Esophagus squamous epithelium (tissue), 5 donors: ENCODE measurements around the gene FBLIM1. TPM values are rescaled to one million over a fixed set of nuclear protein-coding genes. Genes with fewer than 3 reads are reported as not detected.
"Not testable (repeated sequence)": the region's sequence is repeated elsewhere in the genome, so short reads cannot be mapped to it uniquely, and the experiment has no call there.

Source experiments
- DNase-seq: peaks from one replicate; lab custom pipeline; 2025; lab: John Stamatoyannopoulos, UW
- H3K27ac ChIP-seq, 4 donors: fragments of 200-600 bp; sonication (generic); one replicate each; pipeline ENCODE4 v1.5.1; 2016 to 2019; ENCODE audit warnings: mild to moderate bottlenecking in 1 of 4
- H3K27me3 ChIP-seq, 4 donors: fragments of 200-600 bp; sonication (generic); 1 replicate in 3 of 4; 2 replicates in 1 of 4; pipeline versions ENCODE4 v1.5.1 to v1.6.0; 2017 to 2021; ENCODE audit warnings: antibody characterized with exemption in 1 of 4
- H3K36me3 ChIP-seq, 3 donors: fragments of 200-600 bp; sonication (generic); one replicate each; pipeline ENCODE4 v1.5.1; 2016 to 2019
- H3K4me1 ChIP-seq, 3 donors: fragments of 200-600 bp; sonication (generic); one replicate each; pipeline ENCODE4 v1.5.1; 2017 to 2019
- H3K4me3 ChIP-seq, 4 donors: fragments of 200-600 bp; sonication (generic); 1 replicate in 3 of 4; 2 replicates in 1 of 4; pipeline ENCODE4 v1.5.1; 2016 to 2019; ENCODE audit warnings: mild to moderate bottlenecking in 2 of 4, moderate library complexity in 1 of 4
- H3K9me3 ChIP-seq, 3 donors: fragments of 200-600 bp; sonication (generic); one replicate each; pipeline ENCODE4 v1.5.1; 2016 to 2019
- CTCF ChIP-seq, 6 experiments: fragments of 450-650 bp in 4 of 6; fragments of 200-600 bp in 2 of 6; sonication (generic) in 2 of 6; IDR thresholded peaks; one replicate each; pipeline ENCODE4 v1.5.1; 2016 to 2019; ENCODE audit warnings: antibody characterized with exemption in 6 of 6, mild to moderate bottlenecking in 4 of 6, moderate library complexity in 4 of 6
- POLR2A ChIP-seq, 4 donors: fragments of 450-650 bp; IDR thresholded peaks; one replicate each; pipeline ENCODE4 v1.6.1; 2017; ENCODE audit warnings: antibody characterized with exemption in 4 of 4, mild to moderate bottlenecking in 4 of 4, moderate library complexity in 3 of 4
- WGBS, 2 donors: methylation state at CpG; one replicate each; pipeline ENCODE4 v1.1.5; 2018; 5-methylcytosine and 5-hydroxymethylcytosine counted together
- intact Hi-C: fragments of 100-400 bp; cut with DNase I; formaldehyde crosslinking; loops from one replicate; pipeline ENCODE4 v1.15.0; 2022
- total RNA-seq, 4 donors: library from RNA; depleted of rRNA; stranded (reverse); fragments of >200 nt; gene quantifications; one replicate each; pipeline ENCODE4 v1.1.0, GENCODE V29; 2016
- donor health status: DM: yes; HTN: yes; CAD: no.

FBLIM1 gene
- total RNA-seq, 4 donors from 2014 or later: 28.2 to 46.0 (median 29.4) TPM

GRCh38 chr1:15810073-15810472, 51.5 kb downstream of the FBLIM1 start:
- peaks cover 0 to 8% (median 0%) of the 10 kb centered on the region in 3 donors for H3K4me1 ChIP-seq
- H3K9me3 ChIP-seq: no peaks in the 10 kb centered on the region
- no peak for TF ChIP-seq POLR2A (IDR thresholded peaks at IDR 0.05)
- TF ChIP-seq CTCF (IDR thresholded peaks at IDR 0.05): no peak
- H3K36me3 ChIP-seq: no peaks in the 10 kb centered on the region
- DNase-seq: no peak
- intact Hi-C loops: loop anchor here (10.0 kb wide), 1 partner anchor 185 kb away; no protein-coding TSS in a partner anchor
- peak overlapping the region in 1 of 4 donors; percentile 30 for H3K27ac ChIP-seq
- H3K27me3 ChIP-seq: no peaks in the 10 kb centered on the region
- WGBS, 2 donors: 46 to 47% methylated on average over 1 of the region's 1 CpG
- H3K4me3 ChIP-seq: no peak overlapping the region

GRCh38 chr1:15816674-15817073, 58.1 kb downstream of the FBLIM1 start:
- intact Hi-C loops: loop anchor here (10.0 kb wide), 1 partner anchor 178 kb away; no protein-coding TSS in a partner anchor
- Histone ChIP-seq H3K4me1 (peaks cover 0 to 26% (median 5%) of the 10 kb centered on the region in 3 donors), H3K27ac (peak overlapping the region in 3 of 4 donors; percentile 42 to 61 (median 47)), H3K36me3 (no peaks in the 10 kb centered on the region), H3K27me3 (no peaks in the 10 kb centered on the region), H3K9me3 (no peaks in the 10 kb centered on the region), H3K4me3 (no peak overlapping the region)
- DNase-seq: no peak
- 37 to 59% methylated on average over 5 of the region's 5 CpGs for WGBS, 2 donors
- no peak for TF ChIP-seq POLR2A (IDR thresholded peaks at IDR 0.05)

- WGBS, 2 donors: 47 to 76% methylated on average over 3 of the region's 3 CpGs
- no peak overlapping the region for H3K4me3 ChIP-seq
- DNase-seq: no peak
- H3K27me3 ChIP-seq: no peaks in the 10 kb centered on the region
- H3K27ac ChIP-seq: no peak overlapping the region
- no peaks in the 10 kb centered on the region for H3K36me3 ChIP-seq
- TF ChIP-seq POLR2A (IDR thresholded peaks at IDR 0.05) (no peak), CTCF (IDR thresholded peaks at IDR 0.05) (no peak)
- intact Hi-C loops: no loop called here
- peaks cover 0 to 38% (median 5%) of the 10 kb centered on the region in 3 donors for H3K4me1 ChIP-seq
- H3K9me3 ChIP-seq: no peaks in the 10 kb centered on the region
These were observed 61.9 kb downstream of the FBLIM1 start for GRCh38 chr1:15820478-15820877.

GRCh38 chr1:15825800-15826199, 67.2 kb downstream of the FBLIM1 start:
- Histone ChIP-seq H3K27me3 (no peaks in the 10 kb centered on the region), H3K27ac (peak overlapping the region in 2 of 4 donors; percentile 4 to 64), H3K9me3 (no peaks in the 10 kb centered on the region), H3K4me3 (no peak overlapping the region), H3K36me3 (no peaks in the 10 kb centered on the region), H3K4me1 (peaks cover 8 to 56% (median 9%) of the 10 kb centered on the region in 3 donors)
- DNase-seq: no peak
- intact Hi-C loops: no loop called here
- no peak for TF ChIP-seq CTCF (IDR thresholded peaks at IDR 0.05)
- TF ChIP-seq POLR2A (IDR thresholded peaks at IDR 0.05): no peak

- no peaks in the 10 kb centered on the region for H3K27me3 ChIP-seq
- 49 to 50% methylated on average over 3 to 6 of the region's 6 CpGs for WGBS, 2 donors
- no peak for TF ChIP-seq CTCF (IDR thresholded peaks at IDR 0.05)
- TF ChIP-seq POLR2A (IDR thresholded peaks at IDR 0.05): no peak
- no peak for DNase-seq
- no peak overlapping the region for H3K4me3 ChIP-seq
- intact Hi-C loops: no loop called here
- H3K27ac ChIP-seq: peak overlapping the region in 2 of 4 donors; percentile 27 to 68
- no peaks in the 10 kb centered on the region for H3K36me3 ChIP-seq
- no peaks in the 10 kb centered on the region for H3K9me3 ChIP-seq
- H3K4me1 ChIP-seq: peaks cover 9 to 67% (median 17%) of the 10 kb centered on the region in 3 donors
These were observed 68.4 kb downstream of the FBLIM1 start for GRCh38 chr1:15826810-15827507.

- H3K4me3 ChIP-seq, H3K27me3 ChIP-seq, H3K36me3 ChIP-seq, intact Hi-C loops, DNase-seq, H3K9me3 ChIP-seq: not testable (repeated sequence)
- WGBS, 2 donors: 91 to 100% methylated on average over 4 to 15 of the region's 15 CpGs
- Histone ChIP-seq H3K27ac (peak overlapping the region in 2 of 4 donors; percentile 27 to 68), H3K4me1 (peaks cover 13 to 73% (median 21%) of the 10 kb centered on the region in 3 donors)
These were observed 69.0 kb downstream of the FBLIM1 start for GRCh38 chr1:15827567-15827966.

- H3K27ac ChIP-seq, H3K27me3 ChIP-seq, H3K9me3 ChIP-seq, DNase-seq, H3K4me3 ChIP-seq, intact Hi-C loops, H3K36me3 ChIP-seq: not testable (repeated sequence)
- peaks cover 18 to 75% (median 27%) of the 10 kb centered on the region in 3 donors for H3K4me1 ChIP-seq
- 88% methylated on average over 12 to 13 of the region's 14 CpGs for WGBS, 2 donors
These were observed 70.3 kb downstream of the FBLIM1 start for GRCh38 chr1:15828931-15829330.
